CD4-positive, CD25-positive, alpha-beta regulatory T cell (primary cell): ENCODE results near the gene HSDL1. TPM values are rescaled to one million over a fixed set of nuclear protein-coding genes. Genes with fewer than 3 reads are reported as not detected.
A peak's percentile ranks its signal among the peaks of the same experiment; 100 is the strongest.

Experiments
- ATAC-seq, 2 donors: fragments of 150-1000 bp; cut with Tn5 transposase; one replicate each; pipeline ENCODE4 v1.10.0; 2021; ENCODE audit warnings: low read depth in 2 of 2, moderate number of reproducible peaks in 2 of 2, moderate library complexity in 1 of 2
- DNase-seq, 3 donors: peaks; one replicate each; pipeline versions ENCODE4 v3.0.0 to v3.0.0-alpha.2; 2012 to 2022; ENCODE audit warnings: mixed read lengths in 1 of 3
- H3K27ac ChIP-seq: one replicate; pipeline ENCODE4 v1.7.0; 2013; ENCODE audit warnings: mild to moderate bottlenecking, low read length; ENCODE audit not compliant: insufficient read depth, poor library complexity, severe bottlenecking
- H3K27me3 ChIP-seq: one replicate; pipeline ENCODE4 v1.7.0; 2013; ENCODE audit warnings: low read length; ENCODE audit not compliant: control insufficient read depth, insufficient read depth
- H3K36me3 ChIP-seq: one replicate; pipeline ENCODE4 v1.7.0; 2013; ENCODE audit warnings: mild to moderate bottlenecking, low read length, moderate library complexity; ENCODE audit not compliant: control insufficient read depth, insufficient read depth
- H3K4me1 ChIP-seq: 2 replicates; pipeline ENCODE4 v1.7.0; 2013; ENCODE audit warnings: mild to moderate bottlenecking, low read length; ENCODE audit not compliant: insufficient read depth, control insufficient read depth, poor library complexity, severe bottlenecking
- H3K4me3 ChIP-seq: one replicate; pipeline ENCODE4 v1.7.0; 2013; ENCODE audit warnings: low read depth, mild to moderate bottlenecking, low read length, moderate library complexity
- H3K9me3 ChIP-seq, 2 experiments: 1 replicate in 1 of 2; 2 replicates in 1 of 2; pipeline ENCODE4 v1.7.0; 2013; ENCODE audit warnings: low read length in 2 of 2, mild to moderate bottlenecking in 1 of 2, moderate library complexity in 1 of 2; ENCODE audit not compliant: control insufficient read depth in 2 of 2
- H3K27ac Mint-ChIP-seq, 3 donors: one replicate each; pipeline ENCODE4 v1.8.0; 2020 to 2022; ENCODE audit warnings: mild to moderate bottlenecking in 3 of 3, mixed read lengths in 3 of 3, moderate library complexity in 2 of 3
- H3K27me3 Mint-ChIP-seq: one replicate; pipeline ENCODE4 v1.8.0; 2022; ENCODE audit warnings: mild to moderate bottlenecking, mixed read lengths
- H3K36me3 Mint-ChIP-seq: one replicate; pipeline ENCODE4 v1.8.0; 2020; ENCODE audit warnings: mixed read lengths
- H3K4me1 Mint-ChIP-seq, 4 donors: one replicate each; pipeline ENCODE4 v1.8.0; 2020 to 2022; ENCODE audit warnings: mixed read lengths in 4 of 4, mild to moderate bottlenecking in 1 of 4
- H3K4me3 Mint-ChIP-seq, 4 donors: one replicate each; pipeline ENCODE4 v1.8.0; 2020 to 2022; ENCODE audit warnings: mild to moderate bottlenecking in 4 of 4, mixed read lengths in 4 of 4, moderate library complexity in 3 of 4
- H3K9me3 Mint-ChIP-seq, 7 donors: one replicate each; pipeline ENCODE4 v1.8.0; 2020 to 2022; ENCODE audit warnings: mixed read lengths in 7 of 7, mild to moderate bottlenecking in 3 of 7, moderate library complexity in 2 of 7
- polyA plus RNA-seq, 4 donors: library from polyadenylated mRNA; unstranded; fragments of 300-500 nt; fragmentation: Illumina TruSeq; gene quantifications; one replicate each; pipeline ENCODE4 v1.2.3, GENCODE V29; 2021
- total RNA-seq: library from RNA; stranded (reverse); gene quantifications from one replicate; pipeline ENCODE4 v1.2.3, GENCODE V29; 2022

Gene HSDL1
- total and polyA plus RNA-seq, 5 donors from 2014 or later, result 6.8 to 17.3 (median 9.9) TPM

- Mint-ChIP-seq H3K27ac (no peak overlapping the region), H3K9me3 (no peaks in the 10 kb centered on the region), H3K4me3 (no peak overlapping the region), H3K27me3 (no peaks in the 10 kb centered on the region), H3K4me1 (peaks cover 0 to 9% (median 4%) of the 10 kb centered on the region in 4 donors), H3K36me3 (peaks cover 14% of the 10 kb centered on the region)
- H3K27me3 ChIP-seq, result no peaks in the 10 kb centered on the region
- H3K27ac ChIP-seq, result no peak overlapping the region
- H3K4me3 ChIP-seq, result no peak overlapping the region
- DNase-seq (no peak), ATAC-seq (no peak)
- H3K36me3 ChIP-seq, result peaks cover 29% of the 10 kb centered on the region
- no peaks in the 10 kb centered on the region for H3K4me1 ChIP-seq
- no peaks in the 10 kb centered on the region for H3K9me3 ChIP-seq
Observed at GRCh38 chr16:84178892-84179611, 34.1 kb upstream of the HSDL1 start.

DNA sequence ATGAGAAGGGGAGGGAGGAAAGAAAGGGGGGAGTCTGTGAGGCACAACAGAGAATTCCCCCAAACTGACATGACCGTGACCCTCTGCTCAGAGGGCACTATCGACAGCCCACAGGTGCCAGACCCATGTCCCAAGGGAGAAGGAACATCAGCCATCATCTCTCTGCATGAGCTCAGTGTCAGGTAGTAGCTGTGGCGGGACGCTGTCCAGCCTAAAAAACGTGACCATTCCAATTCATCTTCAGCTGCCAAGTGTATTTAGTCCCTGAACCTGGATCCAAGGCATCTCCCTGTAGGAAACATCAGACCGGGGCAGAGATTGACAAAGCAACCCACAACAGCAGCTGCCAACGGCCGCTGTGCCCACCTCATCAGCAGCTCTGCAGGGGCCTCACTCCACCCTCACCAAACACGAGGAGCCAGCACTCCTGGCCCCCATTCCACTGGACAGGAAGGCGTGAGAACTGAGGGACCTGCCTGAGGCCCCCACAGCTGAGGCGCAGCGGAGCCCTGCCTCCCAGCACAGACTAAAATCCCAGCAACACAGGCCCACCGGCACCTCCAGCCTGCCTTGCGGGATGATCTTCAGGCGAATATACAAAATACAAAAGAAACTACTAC, 33.3 kb upstream of the HSDL1 start:
- no peaks in the 10 kb centered on the region for H3K27me3 Mint-ChIP-seq
- no peak for DNase-seq
- no peak for ATAC-seq
- no peaks in the 10 kb centered on the region for H3K4me1 ChIP-seq
- no peak overlapping the region for H3K4me3 Mint-ChIP-seq
- H3K9me3 ChIP-seq, result no peaks in the 10 kb centered on the region
- no peaks in the 10 kb centered on the region for H3K9me3 Mint-ChIP-seq
- peaks cover 29% of the 10 kb centered on the region for H3K36me3 ChIP-seq
- H3K27ac ChIP-seq, result no peak overlapping the region
- peaks cover 14% of the 10 kb centered on the region for H3K36me3 Mint-ChIP-seq
- H3K27ac Mint-ChIP-seq, result peak overlapping the region in 1 of 3 donors; percentile 7
- no peak overlapping the region for H3K4me3 ChIP-seq
- H3K27me3 ChIP-seq, result peaks cover 2% of the 10 kb centered on the region
- peaks cover 0 to 5% (median 3%) of the 10 kb centered on the region in 4 donors for H3K4me1 Mint-ChIP-seq

GRCh38 chr16:84177741-84178073, 32.7 kb upstream of the HSDL1 start:
- Mint-ChIP-seq H3K9me3 (no peaks in the 10 kb centered on the region), H3K27me3 (no peaks in the 10 kb centered on the region), H3K27ac (peak overlapping the region in 1 of 3 donors; percentile 7), H3K4me3 (no peak overlapping the region), H3K4me1 (peaks cover 0 to 5% (median 3%) of the 10 kb centered on the region in 4 donors), H3K36me3 (peaks cover 11% of the 10 kb centered on the region)
- no peak for ATAC-seq
- Histone ChIP-seq H3K27me3 (peaks cover 2% of the 10 kb centered on the region), H3K27ac (no peak overlapping the region), H3K9me3 (no peaks in the 10 kb centered on the region), H3K36me3 (peaks cover 24% of the 10 kb centered on the region), H3K4me1 (no peaks in the 10 kb centered on the region), H3K4me3 (no peak overlapping the region)
- no peak for DNase-seq

DNA sequence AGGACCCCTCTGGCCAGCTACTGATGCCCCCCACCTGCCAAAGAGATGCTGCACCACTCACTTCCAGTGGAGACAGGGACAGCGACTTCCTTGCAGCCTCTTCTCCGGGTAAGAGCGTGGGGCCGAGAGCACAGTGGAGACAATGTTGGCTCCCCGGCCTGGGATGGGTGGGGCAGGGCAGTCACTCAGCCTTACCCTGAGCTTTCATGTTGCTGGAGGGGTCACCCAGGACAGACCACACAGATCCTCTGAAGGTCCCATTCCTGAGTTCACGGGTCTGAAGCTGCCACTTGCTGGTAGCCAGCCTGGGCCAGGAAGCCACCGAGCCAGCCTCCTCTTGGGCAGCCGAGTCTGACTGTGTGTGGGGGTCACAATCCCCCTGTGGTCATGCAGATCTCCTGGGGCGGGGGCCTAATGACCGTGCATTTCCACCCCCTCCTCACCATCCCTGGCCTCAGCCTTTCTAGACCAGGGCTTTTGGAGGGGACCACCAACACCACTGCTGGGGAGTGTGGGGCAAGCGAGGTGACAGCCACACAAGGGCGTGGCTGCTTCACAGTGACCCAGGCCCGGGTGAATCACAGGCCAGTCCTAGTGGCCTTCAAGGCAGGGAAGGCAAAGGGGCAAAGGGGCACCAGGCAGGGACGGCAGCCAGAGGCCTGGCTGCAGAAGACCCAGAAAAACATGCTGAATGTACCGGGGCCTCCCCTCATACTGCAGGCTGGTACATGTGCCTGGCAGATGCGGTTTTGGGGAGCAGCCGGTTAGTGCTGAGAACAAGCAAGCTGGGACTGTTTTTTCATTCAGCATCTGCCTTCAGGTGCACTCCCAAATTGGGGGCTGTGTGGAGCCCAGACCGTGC, 31.4 kb upstream of the HSDL1 start:
- no peak overlapping the region for H3K27ac Mint-ChIP-seq
- DNase-seq (no peak), ATAC-seq (no peak)
- H3K36me3 ChIP-seq, result peaks cover 11% of the 10 kb centered on the region
- peaks cover 2% of the 10 kb centered on the region for H3K27me3 ChIP-seq
- no peaks in the 10 kb centered on the region for H3K4me1 ChIP-seq
- no peaks in the 10 kb centered on the region for H3K9me3 ChIP-seq
- peaks cover 8% of the 10 kb centered on the region for H3K36me3 Mint-ChIP-seq
- H3K4me3 Mint-ChIP-seq, result no peak overlapping the region
- H3K9me3 Mint-ChIP-seq, result no peaks in the 10 kb centered on the region
- H3K4me3 ChIP-seq, result no peak overlapping the region
- H3K27me3 Mint-ChIP-seq, result no peaks in the 10 kb centered on the region
- H3K4me1 Mint-ChIP-seq, result peaks cover 0 to 5% (median 3%) of the 10 kb centered on the region in 4 donors
- no peak overlapping the region for H3K27ac ChIP-seq

DNA sequence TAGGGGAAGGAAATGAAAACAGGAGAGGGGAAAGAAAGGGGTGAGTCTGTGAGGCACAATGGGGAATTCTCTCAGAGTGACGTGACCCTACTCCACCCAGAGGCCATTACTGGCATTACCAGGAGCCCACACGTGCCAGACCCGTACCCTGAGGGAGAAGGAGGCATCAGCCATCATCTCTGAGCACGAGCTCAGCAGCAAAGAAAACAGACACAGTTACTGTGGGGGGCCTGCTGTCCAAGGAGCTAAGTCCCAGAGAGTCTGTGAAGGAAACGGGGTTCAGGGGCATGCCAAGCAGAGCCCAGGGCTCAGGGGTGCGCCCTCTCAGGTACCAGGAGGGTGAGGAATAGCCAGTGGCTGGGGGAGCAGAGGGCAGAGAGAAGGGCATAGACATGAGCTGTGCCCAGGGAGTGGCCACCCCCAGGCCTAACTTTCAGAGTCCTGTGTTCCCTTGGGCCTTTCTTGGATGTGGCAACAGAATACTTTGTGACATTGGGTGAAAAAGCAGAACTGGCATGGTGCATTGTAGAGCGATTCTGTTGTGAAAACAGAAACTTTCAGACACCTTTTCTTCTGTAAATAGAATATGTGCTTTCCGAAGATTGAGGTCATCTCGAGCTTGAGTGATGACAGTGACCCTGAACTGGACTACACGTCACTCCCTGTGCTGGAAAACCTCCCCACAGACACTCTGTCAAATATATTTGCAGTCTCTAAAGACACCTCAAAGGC, 30.5 kb upstream of the HSDL1 start:
- Histone ChIP-seq H3K9me3 (no peaks in the 10 kb centered on the region), H3K36me3 (peaks cover 3% of the 10 kb centered on the region), H3K27me3 (peaks cover 2% of the 10 kb centered on the region), H3K4me3 (no peak overlapping the region), H3K27ac (no peak overlapping the region), H3K4me1 (no peaks in the 10 kb centered on the region)
- Mint-ChIP-seq H3K4me3 (peak overlapping the region in 1 of 4 donors; percentile 6), H3K9me3 (no peaks in the 10 kb centered on the region), H3K36me3 (peaks cover 8% of the 10 kb centered on the region), H3K27ac (no peak overlapping the region), H3K4me1 (peaks cover 0 to 5% (median 3%) of the 10 kb centered on the region in 4 donors), H3K27me3 (no peaks in the 10 kb centered on the region)
- ATAC-seq, result peak; percentile 73 to 81
- peak in 2 of 3 donors; percentile 43 to 53 for DNase-seq

DNA sequence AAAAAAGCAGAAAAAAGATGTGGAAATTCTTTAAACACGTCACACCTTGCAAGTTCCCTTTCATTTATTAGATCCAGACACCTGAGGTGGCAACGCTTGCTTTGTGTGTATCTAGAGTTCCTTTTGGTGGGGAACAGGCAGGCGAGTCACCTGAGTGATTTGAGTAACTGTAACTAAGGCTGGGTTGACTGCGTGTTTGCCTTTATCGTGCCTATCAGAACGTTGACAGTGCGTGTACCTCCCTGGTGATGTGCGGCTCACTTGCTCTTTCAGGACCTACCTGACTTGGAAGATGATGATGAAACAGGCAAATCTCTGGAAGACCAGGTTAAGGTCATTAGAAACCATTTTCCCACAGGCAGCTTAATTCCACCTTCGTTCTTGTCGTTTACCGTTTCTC, 29.4 kb upstream of the HSDL1 start:
- peaks cover 8% of the 10 kb centered on the region for H3K36me3 Mint-ChIP-seq
- peaks cover 0 to 5% (median 3%) of the 10 kb centered on the region in 4 donors for H3K4me1 Mint-ChIP-seq
- H3K27ac ChIP-seq, result no peak overlapping the region
- no peak overlapping the region for H3K27ac Mint-ChIP-seq
- H3K4me3 ChIP-seq, result no peak overlapping the region
- no peak overlapping the region for H3K4me3 Mint-ChIP-seq
- H3K36me3 ChIP-seq, result no peaks in the 10 kb centered on the region
- H3K9me3 Mint-ChIP-seq, result peaks cover 0 to 2% (median 0%) of the 10 kb centered on the region in 7 donors
- no peak for DNase-seq
- H3K27me3 Mint-ChIP-seq, result no peaks in the 10 kb centered on the region
- no peak for ATAC-seq
- peaks cover 2% of the 10 kb centered on the region for H3K27me3 ChIP-seq
- no peaks in the 10 kb centered on the region for H3K9me3 ChIP-seq
- H3K4me1 ChIP-seq, result no peaks in the 10 kb centered on the region

DNA sequence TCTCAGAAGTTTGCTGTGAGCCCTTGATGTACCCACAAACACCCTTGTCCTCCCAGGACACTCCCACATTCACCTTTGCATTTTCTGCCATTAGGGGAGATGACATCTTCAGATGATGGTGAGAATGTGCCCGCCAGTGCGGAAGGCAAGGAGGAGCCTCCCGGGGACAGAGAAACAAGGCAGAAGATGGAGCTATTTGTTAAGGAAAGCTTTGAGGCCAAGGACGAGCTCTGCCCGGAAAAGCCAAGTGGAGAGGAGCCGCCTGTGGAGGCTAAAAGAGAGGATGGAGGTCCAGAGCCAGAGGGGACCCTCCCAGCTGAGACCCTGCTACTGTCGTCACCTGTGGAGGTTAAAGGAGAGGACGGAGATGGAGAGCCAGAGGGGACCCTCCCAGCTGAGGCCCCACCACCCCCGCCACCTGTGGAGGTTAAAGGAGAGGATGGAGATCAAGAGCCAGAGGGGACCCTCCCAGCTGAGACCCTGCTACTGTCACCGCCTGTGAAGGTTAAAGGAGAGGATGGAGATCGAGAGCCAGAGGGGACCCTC, 24.9 kb upstream of the HSDL1 start:
- Histone ChIP-seq H3K4me1 (no peaks in the 10 kb centered on the region), H3K27ac (no peak overlapping the region), H3K36me3 (no peaks in the 10 kb centered on the region), H3K4me3 (no peak overlapping the region), H3K9me3 (no peaks in the 10 kb centered on the region), H3K27me3 (peaks cover 3% of the 10 kb centered on the region)
- H3K27ac Mint-ChIP-seq, result peak overlapping the region in 1 of 3 donors; percentile 42
- peaks cover 0 to 5% (median 0%) of the 10 kb centered on the region in 7 donors for H3K9me3 Mint-ChIP-seq
- no peaks in the 10 kb centered on the region for H3K4me1 Mint-ChIP-seq
- no peaks in the 10 kb centered on the region for H3K36me3 Mint-ChIP-seq
- H3K27me3 Mint-ChIP-seq, result peaks cover 15% of the 10 kb centered on the region
- no peak for DNase-seq
- no peak for ATAC-seq
- H3K4me3 Mint-ChIP-seq, result no peak overlapping the region
